Activated CD4-positive, alpha-beta memory T cell treated with anti-CD3 and anti-CD28 coated beads for 36 hours (primary cell): ENCODE measurements around the gene DNMT3B. TPM values are rescaled to one million over a fixed set of nuclear protein-coding genes. Genes with fewer than 3 reads are reported as not detected.

Experiments
- CTCF ChIA-PET: fragments of 350-600 bp; sonication (Branson Sonifier 250); formaldehyde crosslinking; loops from one replicate; lab custom pipeline; 2021; ENCODE audit warnings: antibody characterized with exemption, inconsistent platforms; lab: Charles Lee
- POLR2A ChIA-PET: fragments of 350-600 bp; sonication (Branson Sonifier 250); formaldehyde crosslinking; loops from one replicate; lab custom pipeline; 2021; ENCODE audit warnings: antibody characterized with exemption; lab: Charles Lee
- DNase-seq: peaks from one replicate; pipeline ENCODE4 v3.0.0-alpha.2; 2020
- H3K27ac Mint-ChIP-seq: one replicate; pipeline ENCODE4 v1.8.0; 2021; ENCODE audit warnings: mixed read lengths
- H3K27me3 Mint-ChIP-seq: one replicate; pipeline ENCODE4 v1.8.0; 2021; ENCODE audit warnings: mixed read lengths
- H3K36me3 Mint-ChIP-seq: one replicate; pipeline ENCODE4 v1.8.0; 2021; ENCODE audit warnings: mixed read lengths
- H3K4me1 Mint-ChIP-seq: one replicate; pipeline ENCODE4 v1.8.0; 2021; ENCODE audit warnings: low read depth, mixed read lengths
- H3K4me3 Mint-ChIP-seq: one replicate; pipeline ENCODE4 v1.8.0; 2021; ENCODE audit warnings: mild to moderate bottlenecking, mixed read lengths
- H3K9me3 Mint-ChIP-seq: one replicate; pipeline ENCODE4 v1.8.0; 2021; ENCODE audit warnings: mixed read lengths
- intact Hi-C: fragments of 100-400 bp; cut with micrococcal nuclease; formaldehyde crosslinking; loops from one replicate; pipeline ENCODE4 v1.15.1; 2023
- total RNA-seq, 2 experiments: library from RNA; stranded (reverse); gene quantifications; one replicate each; pipeline ENCODE4 v1.2.3, GENCODE V29; 2021

The DNMT3B gene
- total RNA-seq, 2 experiments from 2014 or later, result 1.7 to 2.0 TPM

DNA sequence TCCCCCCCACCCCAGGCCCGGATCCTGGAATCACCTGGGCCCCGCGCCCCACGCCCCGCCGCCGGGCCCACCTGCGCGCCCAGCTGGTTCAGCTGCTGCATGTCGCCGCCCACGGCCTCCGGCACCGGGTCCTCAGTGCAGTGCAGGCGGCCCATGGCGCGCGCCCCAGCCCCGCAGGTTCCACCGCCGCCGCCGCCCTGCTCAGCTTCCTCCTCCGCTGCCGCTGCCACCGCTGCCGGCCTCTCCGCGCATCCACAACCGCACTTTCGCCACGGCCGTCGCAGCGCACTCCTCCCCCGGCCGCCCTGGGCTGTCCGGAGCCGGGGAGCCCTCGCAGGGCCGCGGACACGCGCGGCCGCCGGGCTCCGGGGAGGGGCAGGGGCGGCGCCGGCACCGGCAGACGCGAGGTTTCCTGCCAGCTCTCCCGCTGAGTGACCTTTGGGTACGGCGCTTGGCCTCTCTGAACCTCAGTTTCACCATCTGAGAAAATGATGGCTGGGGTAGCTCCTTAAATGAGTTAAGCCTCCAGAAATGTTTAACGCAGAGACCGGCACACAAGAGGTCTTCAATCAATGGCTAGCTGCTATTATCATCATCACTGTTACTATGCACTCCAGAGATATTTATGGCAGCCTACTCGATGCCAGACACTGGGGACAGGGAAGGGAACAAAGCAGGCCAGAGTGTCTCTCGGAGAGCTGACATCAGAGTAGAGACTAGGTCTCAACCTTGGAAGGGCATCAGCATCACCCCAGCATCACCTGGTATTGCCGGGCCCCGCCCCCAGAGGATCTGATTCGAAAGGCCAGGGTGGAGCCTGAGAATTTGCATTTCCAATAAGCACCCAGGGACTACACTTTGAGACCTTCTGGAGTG is 18.7 kb upstream of the DNMT3B start, which contains the start of gene COMMD7:
TSS of gene COMMD7 (minus strand) at position 231 of the 876 bp plus-strand sequence. CDS start at position 155, 76 bp downstream.
- POLR2A ChIA-PET, result interaction anchor here (0.9 to 1.8 kb wide), 7 partner anchors 9 to 205 kb away, joined by 3 to 5 read pairs (median 5); partner anchors contain the start of gene DNMT3B
- H3K36me3 Mint-ChIP-seq, result peaks cover 4% of the 10 kb centered on the region
- intact Hi-C loops, result loop anchor here (5.0 to 10.0 kb wide), 2 partner anchors 34 to 209 kb away; no protein-coding TSS in a partner anchor
- H3K4me1 Mint-ChIP-seq, result peaks cover 30% of the 10 kb centered on the region
- CTCF ChIA-PET, result interaction anchor here (1.0 to 3.2 kb wide), 7 partner anchors 19 to 221 kb away, joined by 3 to 27 read pairs (median 3); partner anchors contain the start of gene C20orf203
- no peaks in the 10 kb centered on the region for H3K27me3 Mint-ChIP-seq
- H3K9me3 Mint-ChIP-seq, result no peaks in the 10 kb centered on the region
- peak; percentile 90 for DNase-seq
- peak within 1 kb of the TSS; percentile 97 for H3K4me3 Mint-ChIP-seq
- peak within 1 kb of the TSS; percentile 94 for H3K27ac Mint-ChIP-seq

DNA sequence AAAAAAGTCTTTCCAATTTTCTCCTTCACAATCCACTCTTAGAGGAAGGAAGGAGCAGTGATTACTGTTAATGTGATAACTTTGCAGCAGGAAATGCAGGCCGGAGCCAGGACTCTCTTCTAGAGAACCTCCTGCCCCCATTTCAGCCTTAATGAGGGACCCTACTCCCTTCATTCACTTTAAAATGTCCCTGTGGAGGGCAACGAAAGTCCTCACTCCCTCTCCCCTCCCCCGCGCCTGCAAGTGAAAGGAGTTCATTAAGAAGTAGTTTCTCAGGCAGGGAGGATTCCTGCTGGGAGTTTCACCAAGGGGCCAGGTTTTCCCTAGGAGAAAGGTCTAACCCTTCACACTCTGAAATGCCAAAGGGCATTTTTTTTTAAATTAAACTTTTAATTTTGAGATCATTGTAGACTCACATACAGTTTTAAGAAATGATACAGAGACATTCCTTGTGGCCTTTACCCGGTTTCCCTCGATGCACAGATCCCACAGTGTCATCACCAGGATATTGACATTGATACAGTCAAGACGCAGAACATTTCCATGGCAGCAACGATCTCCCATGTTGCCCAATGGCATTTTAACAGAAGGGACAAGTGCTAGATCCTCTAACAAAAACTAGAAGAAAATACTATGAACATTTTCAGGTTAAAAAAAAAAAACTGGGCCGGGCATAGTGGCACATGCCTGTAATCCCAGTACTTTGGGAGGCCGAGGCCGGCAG is 12.1 kb upstream of the DNMT3B start:
- intact Hi-C loops, result loop anchor here (10.0 kb wide), 1 partner anchor 215 kb away; no protein-coding TSS in a partner anchor
- POLR2A ChIA-PET, result no interaction called here
- CTCF ChIA-PET, result no interaction called here
- no peaks in the 10 kb centered on the region for H3K36me3 Mint-ChIP-seq
- H3K4me1 Mint-ChIP-seq, result peaks cover 6% of the 10 kb centered on the region
- H3K9me3 Mint-ChIP-seq, result no peaks in the 10 kb centered on the region
- no peak overlapping the region for H3K4me3 Mint-ChIP-seq
- DNase-seq, result no peak
- no peak overlapping the region for H3K27ac Mint-ChIP-seq
- no peaks in the 10 kb centered on the region for H3K27me3 Mint-ChIP-seq

DNA sequence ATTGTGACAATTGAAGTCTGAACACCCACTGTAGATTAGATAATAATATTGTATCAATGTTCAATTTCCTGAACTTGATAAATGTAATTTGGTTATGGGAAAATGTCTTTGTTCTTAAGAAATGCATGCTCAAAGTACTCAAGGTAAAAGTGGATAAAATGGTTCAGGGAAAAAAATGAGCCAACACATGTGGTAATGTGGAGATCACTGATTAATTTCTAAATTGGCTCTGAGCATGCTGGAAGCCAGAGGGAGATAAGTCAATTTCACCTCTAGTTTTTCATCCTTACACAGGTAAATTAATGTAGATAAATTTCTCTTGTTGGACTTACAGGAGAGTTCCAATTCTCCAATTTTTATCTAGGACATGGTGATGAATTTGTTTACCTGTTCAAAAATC is 10.9 kb upstream of the DNMT3B start:
- DNase-seq, result no peak
- no peaks in the 10 kb centered on the region for H3K9me3 Mint-ChIP-seq
- no peak overlapping the region for H3K27ac Mint-ChIP-seq
- H3K4me3 Mint-ChIP-seq, result no peak overlapping the region
- ChIA-PET POLR2A (no interaction called here), CTCF (no interaction called here)
- peaks cover 6% of the 10 kb centered on the region for H3K4me1 Mint-ChIP-seq
- H3K36me3 Mint-ChIP-seq, result no peaks in the 10 kb centered on the region
- intact Hi-C loops, result no loop called here
- no peaks in the 10 kb centered on the region for H3K27me3 Mint-ChIP-seq

GRCh38 chr20:32751702-32752457 is 10.3 kb upstream of the DNMT3B start:
- Mint-ChIP-seq H3K27ac (no peak overlapping the region), H3K27me3 (no peaks in the 10 kb centered on the region), H3K36me3 (no peaks in the 10 kb centered on the region), H3K9me3 (no peaks in the 10 kb centered on the region), H3K4me1 (peaks cover 6% of the 10 kb centered on the region), H3K4me3 (no peak overlapping the region)
- ChIA-PET CTCF (interaction anchor here (1.0 kb wide), 1 partner anchor 26 kb away, joined by 6 read pairs; no protein-coding TSS in a partner anchor), POLR2A (interaction anchor here (1.3 kb wide), 1 partner anchor 8 kb away, joined by 5 read pairs; the partner anchor contains the start of gene COMMD7)
- intact Hi-C loops, result no loop called here
- no peak for DNase-seq

DNA sequence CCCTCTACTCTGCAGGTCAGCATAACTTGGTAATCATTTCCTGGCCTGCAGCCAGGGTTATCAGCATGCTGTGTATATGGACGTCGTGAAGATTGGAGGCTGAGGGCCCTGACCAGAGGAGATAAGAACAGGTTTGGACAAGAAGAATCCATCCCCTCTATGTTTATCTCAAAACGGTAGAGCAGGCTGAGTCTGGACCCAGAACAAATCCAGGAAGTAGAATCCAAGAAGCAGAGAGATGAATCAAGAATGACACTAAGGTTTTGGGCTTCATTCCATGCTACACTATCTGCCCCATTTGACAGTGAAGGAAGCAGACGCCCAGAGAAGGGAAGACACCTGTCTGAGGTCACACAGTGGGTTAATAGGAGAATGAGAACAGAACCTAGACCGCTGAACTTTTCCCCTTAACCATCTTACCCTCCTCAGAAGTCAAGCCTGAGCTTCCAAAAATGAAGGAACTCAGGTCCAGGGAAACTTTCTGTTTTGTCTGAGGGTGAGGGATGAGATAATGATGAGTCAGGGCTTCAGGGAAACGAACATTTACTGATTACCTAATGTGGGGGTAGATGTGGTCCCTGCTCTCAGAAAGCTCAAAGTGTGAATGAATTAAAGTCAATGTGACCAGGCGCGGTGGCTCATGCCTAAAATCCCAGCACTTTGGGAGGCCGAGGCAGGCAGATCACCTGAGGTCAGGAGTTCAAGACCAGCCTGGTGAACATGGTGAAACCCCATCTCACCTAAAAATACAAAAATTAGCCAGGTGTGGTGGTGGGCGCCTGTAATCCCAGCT is 9.5 kb upstream of the DNMT3B start:
- Mint-ChIP-seq H3K4me3 (no peak overlapping the region), H3K4me1 (peaks cover 6% of the 10 kb centered on the region), H3K27ac (no peak overlapping the region), H3K36me3 (no peaks in the 10 kb centered on the region), H3K9me3 (no peaks in the 10 kb centered on the region), H3K27me3 (no peaks in the 10 kb centered on the region)
- ChIA-PET CTCF (interaction anchor here (0.7 to 1.0 kb wide), 2 partner anchors 25 to 192 kb away, joined by 3 to 6 read pairs; no protein-coding TSS in a partner anchor), POLR2A (interaction anchor here (1.3 kb wide), 1 partner anchor 9 kb away, joined by 5 read pairs; the partner anchor contains the start of gene COMMD7)
- intact Hi-C loops, result no loop called here
- DNase-seq, result peak; percentile 32

DNA sequence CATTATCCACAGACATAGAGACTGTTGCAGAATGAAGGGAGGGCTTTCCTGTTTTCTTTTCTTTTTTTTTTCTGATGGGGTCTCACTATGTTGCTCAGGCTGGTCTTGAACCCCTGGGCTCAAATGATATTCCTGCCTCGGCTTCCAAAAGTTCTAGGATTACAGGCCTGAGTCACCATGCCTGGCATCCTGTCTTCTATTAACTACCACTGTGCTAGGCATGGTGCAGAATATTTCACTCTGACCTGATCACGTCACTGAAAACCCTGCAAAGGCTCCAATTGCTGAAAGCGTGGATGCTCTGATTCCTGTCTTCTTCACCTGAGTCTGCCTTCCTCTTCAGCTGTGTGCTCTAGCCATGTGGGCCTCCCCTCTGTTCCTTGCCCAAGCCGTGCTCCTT is 8.5 kb upstream of the DNMT3B start:
- H3K9me3 Mint-ChIP-seq, result no peaks in the 10 kb centered on the region
- intact Hi-C loops, result no loop called here
- H3K27me3 Mint-ChIP-seq, result no peaks in the 10 kb centered on the region
- no peak for DNase-seq
- ChIA-PET POLR2A (no interaction called here), CTCF (no interaction called here)
- peaks cover 6% of the 10 kb centered on the region for H3K4me1 Mint-ChIP-seq
- no peaks in the 10 kb centered on the region for H3K36me3 Mint-ChIP-seq
- no peak overlapping the region for H3K27ac Mint-ChIP-seq
- H3K4me3 Mint-ChIP-seq, result no peak overlapping the region

DNA sequence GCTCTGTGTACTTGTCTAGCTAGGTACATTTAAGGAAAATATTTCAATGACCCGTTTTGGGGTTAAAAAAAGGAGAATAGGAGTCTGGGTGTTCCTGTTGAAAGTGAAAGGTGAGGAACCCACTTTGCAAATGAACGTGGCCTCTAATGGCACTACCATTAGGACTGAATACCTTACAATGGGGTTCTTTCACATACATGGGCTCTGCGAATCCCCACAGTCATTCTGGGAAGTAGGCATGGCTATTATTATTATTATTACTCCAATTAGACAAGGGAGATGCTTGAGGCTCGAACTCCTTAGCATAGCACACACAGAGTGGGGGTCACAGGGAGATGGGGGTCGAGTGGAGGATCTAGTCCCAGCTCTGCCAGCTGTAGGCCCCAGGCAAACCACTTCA is 6.0 kb upstream of the DNMT3B start:
- DNase-seq, result no peak
- Mint-ChIP-seq H3K4me3 (no peak overlapping the region), H3K36me3 (no peaks in the 10 kb centered on the region), H3K4me1 (peaks cover 6% of the 10 kb centered on the region), H3K27ac (no peak overlapping the region), H3K27me3 (no peaks in the 10 kb centered on the region), H3K9me3 (no peaks in the 10 kb centered on the region)
- intact Hi-C loops, result no loop called here
- ChIA-PET POLR2A (no interaction called here), CTCF (interaction anchor here (0.7 to 2.4 kb wide), 2 partner anchors 8 to 22 kb away, joined by 3 to 8 read pairs; no protein-coding TSS in a partner anchor)

GRCh38 chr20:32761417-32761830 is 761 bp upstream of the DNMT3B start:
- ChIA-PET CTCF (interaction anchor here (1.1 to 2.1 kb wide), 2 partner anchors 17 to 88 kb away, joined by 3 to 11 read pairs; partner anchors contain the start of gene C20orf203), POLR2A (no interaction called here)
- no peak for DNase-seq
- intact Hi-C loops, result no loop called here
- H3K9me3 Mint-ChIP-seq, result no peaks in the 10 kb centered on the region
- peak overlapping the region; percentile 68 for H3K4me3 Mint-ChIP-seq
- peaks cover 1% of the 10 kb centered on the region for H3K27me3 Mint-ChIP-seq
- no peak overlapping the region for H3K27ac Mint-ChIP-seq
- H3K4me1 Mint-ChIP-seq, result peaks cover 9% of the 10 kb centered on the region
- no peaks in the 10 kb centered on the region for H3K36me3 Mint-ChIP-seq

- ChIA-PET POLR2A (interaction anchor here (1.1 to 1.4 kb wide), 3 partner anchors 19 to 57 kb away, joined by 3 to 5 read pairs (median 4); partner anchors contain the start of gene MAPRE1), CTCF (interaction anchor here (1.0 to 3.2 kb wide), 6 partner anchors 14 to 89 kb away, joined by 4 to 37 read pairs (median 6); partner anchors contain the start of genes C20orf203 and COMMD7)
- peaks cover 1% of the 10 kb centered on the region for H3K27me3 Mint-ChIP-seq
- peaks cover 9% of the 10 kb centered on the region for H3K4me1 Mint-ChIP-seq
- peak overlapping the region; percentile 79 for H3K4me3 Mint-ChIP-seq
- H3K36me3 Mint-ChIP-seq, result no peaks in the 10 kb centered on the region
- no peaks in the 10 kb centered on the region for H3K9me3 Mint-ChIP-seq
- intact Hi-C loops, result no loop called here
- peak; percentile 30 for DNase-seq
- H3K27ac Mint-ChIP-seq, result no peak overlapping the region
Observed at GRCh38 chr20:32762754-32763201, 593 bp downstream of the DNMT3B start.

DNA sequence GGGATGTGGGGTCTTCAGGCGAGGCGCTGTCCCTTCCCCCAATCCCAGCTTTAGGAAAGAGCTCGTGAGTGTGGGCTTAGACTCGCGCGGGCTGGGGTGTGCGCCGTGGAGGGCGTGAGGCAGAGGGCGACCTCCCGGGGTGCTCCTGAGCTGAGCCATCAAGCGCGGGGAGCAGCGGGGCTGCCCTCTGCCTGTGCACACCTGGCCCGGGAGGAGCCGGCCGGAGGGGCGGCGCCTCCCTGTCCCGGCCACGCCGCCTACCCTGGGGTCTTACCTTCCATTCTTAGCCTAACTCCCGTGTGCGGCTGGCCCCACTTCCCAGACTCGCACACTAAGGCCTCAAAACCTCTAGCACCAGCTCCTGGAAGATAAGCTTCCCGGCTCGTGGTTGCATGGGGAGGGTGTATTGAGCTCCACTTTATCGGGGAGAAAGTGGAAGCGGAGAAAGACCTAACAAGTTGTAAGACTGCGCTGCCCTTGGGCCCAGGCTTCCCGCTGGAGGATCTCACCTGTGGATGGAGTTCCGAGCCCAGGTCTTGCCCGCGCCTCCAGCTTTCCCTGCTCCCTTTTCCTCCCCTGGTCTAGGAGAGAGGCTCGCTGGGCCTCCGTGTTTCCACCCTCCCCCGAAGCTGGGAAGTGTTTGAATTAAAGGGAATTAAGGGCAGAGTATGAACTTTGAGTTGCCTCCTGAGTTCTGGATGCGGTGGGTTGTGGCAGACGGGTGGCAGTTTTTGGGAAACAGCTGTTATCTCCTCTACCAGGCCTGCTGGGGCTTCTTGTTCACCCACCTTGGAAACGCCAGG is 1.2 kb downstream of the DNMT3B start:
- intact Hi-C loops, result no loop called here
- no peak overlapping the region for H3K27ac Mint-ChIP-seq

More for the DNA sequence above, 1.2 kb downstream of the DNMT3B start:
- peaks cover 1% of the 10 kb centered on the region for H3K27me3 Mint-ChIP-seq
- H3K9me3 Mint-ChIP-seq, result no peaks in the 10 kb centered on the region
- H3K4me1 Mint-ChIP-seq, result peaks cover 9% of the 10 kb centered on the region
- POLR2A ChIA-PET, result interaction anchor here (0.6 to 1.4 kb wide), 4 partner anchors 20 to 56 kb away, joined by 3 to 5 read pairs (median 4); partner anchors contain the start of genes COMMD7 and MAPRE1
- no peak for DNase-seq
- H3K36me3 Mint-ChIP-seq, result no peaks in the 10 kb centered on the region
- CTCF ChIA-PET, result interaction anchor here (0.6 to 3.2 kb wide), 8 partner anchors 8 to 642 kb away, joined by 3 to 37 read pairs (median 4); partner anchors contain the start of genes C20orf203 and COMMD7
- H3K4me3 Mint-ChIP-seq, result peak overlapping the region; percentile 79
